Activated effector memory CD4-positive, alpha-beta T cell treated with Interleukin-2 at 50 U/mL for 16 hours (primary cell): ENCODE measurements around the gene DTNB.
"Not testable (repeated sequence)": the region's sequence is repeated elsewhere in the genome, so short reads cannot be mapped to it uniquely, and the experiment has no call there.

Experiments
- DNase-seq: peaks from one replicate; pipeline ENCODE4 v3.0.0-alpha.2; 2020

DTNB gene

DNA sequence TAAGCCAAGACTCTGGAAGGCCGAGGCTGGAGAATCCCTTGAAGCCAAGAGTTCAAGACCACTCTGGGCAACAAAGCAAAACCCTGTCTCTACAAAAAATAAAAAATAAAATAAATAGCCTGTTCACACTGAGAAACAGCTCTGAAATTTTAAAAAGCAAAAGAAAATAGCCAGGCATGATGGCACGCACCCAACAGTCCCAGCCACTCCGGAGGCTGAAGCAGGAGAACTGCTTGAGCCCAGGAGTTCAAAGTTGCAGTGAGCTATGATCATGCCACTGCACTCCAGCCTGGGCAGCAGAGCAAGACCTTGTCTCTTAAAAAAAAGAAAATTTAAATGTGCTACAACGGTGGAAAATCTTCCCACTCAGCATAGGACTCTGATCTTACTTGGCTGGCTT, 52.7 kb downstream of the DTNB start:
- no peak for DNase-seq

- DNase-seq, result no peak
These were observed 53.3 kb downstream of the DTNB start for GRCh38 chr2:25620077-25620476.

DNA sequence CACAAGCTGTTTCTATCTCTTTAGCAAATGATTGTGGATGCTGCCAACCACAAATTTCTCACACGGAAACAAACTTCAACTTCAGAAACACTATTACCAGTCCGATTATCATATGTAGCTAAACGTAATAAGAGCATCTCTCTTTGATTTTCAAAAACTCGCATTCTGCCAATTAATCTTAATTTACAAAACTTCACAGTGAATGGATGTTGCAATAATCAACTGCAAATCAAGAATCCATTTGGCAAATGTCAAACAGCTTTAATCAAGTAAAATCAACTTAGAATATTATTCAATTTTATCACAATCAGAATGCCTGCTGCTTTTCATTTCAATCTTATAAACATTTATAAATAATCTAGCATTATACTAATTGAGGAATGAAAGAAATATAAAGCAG, 54.2 kb downstream of the DTNB start:
- DNase-seq, result no peak

- no peak for DNase-seq
These were observed 54.7 kb downstream of the DTNB start for GRCh38 chr2:25618676-25619075.

- DNase-seq, result no peak
These were observed 55.3 kb downstream of the DTNB start for GRCh38 chr2:25617948-25618646.

- no peak for DNase-seq
These were observed 57.5 kb downstream of the DTNB start for GRCh38 chr2:25615920-25616319.

DNA sequence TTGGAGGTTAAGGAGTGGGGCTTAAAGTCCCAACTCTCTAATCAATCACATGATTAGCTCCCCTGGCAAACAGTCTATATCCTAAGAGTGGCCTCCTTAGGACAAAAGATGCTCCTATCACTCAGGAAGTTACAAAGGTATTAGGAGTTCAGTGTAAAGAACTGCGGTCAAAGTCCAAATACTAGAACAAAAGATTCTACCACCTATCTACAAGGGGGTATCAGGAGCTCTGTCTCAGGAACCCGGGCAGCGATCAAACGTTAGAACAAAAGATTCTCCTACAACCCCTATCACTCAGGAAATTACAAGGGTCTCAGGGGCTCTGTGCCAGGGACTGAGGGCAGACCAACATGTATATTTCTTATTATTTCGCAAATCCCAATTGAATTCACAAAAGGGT, 58.0 kb downstream of the DTNB start:
- DNase-seq, result no peak

DNA sequence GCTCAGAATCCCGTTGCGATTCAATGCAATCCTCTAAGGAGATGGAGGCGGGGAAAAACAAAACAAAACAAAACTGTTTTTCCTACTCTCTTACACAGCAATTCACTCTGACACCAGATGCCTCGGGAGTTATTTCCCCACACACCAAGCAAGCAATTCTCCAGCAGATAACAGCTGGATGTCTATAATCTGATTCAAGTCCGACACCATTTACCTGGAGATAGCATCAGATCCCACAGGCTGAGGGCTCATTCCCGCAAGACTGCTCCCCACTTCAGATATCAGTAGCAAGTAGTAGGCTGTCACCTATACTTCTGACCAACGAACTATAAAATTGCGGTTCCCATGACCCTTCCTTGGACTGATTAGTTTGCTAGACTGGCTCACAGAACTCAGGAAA, 58.7 kb downstream of the DTNB start:
- DNase-seq, result no peak

GRCh38 chr2:25608718-25609117, 64.7 kb downstream of the DTNB start:
- no peak for DNase-seq

GRCh38 chr2:25606892-25607291, 66.5 kb downstream of the DTNB start:
- no peak for DNase-seq

- no peak for DNase-seq
These were observed 71.0 kb downstream of the DTNB start for GRCh38 chr2:25602333-25602723.

DNA sequence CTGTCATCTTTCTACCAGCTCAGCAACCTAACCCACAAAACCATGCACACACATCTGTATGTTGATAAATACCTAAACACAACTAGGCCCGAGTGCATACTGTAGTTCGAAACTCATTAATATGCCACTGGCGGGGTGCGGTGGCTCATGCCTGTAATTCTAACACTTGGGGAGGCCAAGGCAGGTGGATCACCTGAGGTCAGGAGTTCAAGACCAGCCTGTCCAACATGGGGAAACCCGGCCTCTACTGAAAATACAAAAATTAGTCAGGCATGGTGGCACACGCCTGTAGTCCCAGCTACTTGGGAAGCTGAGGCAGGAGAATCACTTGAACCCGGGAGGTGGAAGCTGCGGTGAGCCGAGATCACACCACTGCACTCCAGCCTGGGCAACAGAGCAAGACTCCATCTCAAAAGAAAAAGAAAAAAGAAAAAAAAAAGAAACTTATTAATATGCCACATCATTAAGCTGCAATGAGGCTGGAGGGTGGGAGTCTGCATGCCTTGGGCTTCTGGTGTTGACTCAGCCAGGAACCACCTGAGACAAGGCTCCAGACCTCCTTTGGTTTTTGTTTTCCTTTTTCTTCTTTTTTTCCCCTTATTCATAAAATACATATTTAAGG, 71.6 kb downstream of the DTNB start:
- not testable (repeated sequence) for DNase-seq

- no peak for DNase-seq
These were observed 74.5 kb downstream of the DTNB start for GRCh38 chr2:25598911-25599310.

- DNase-seq, result no peak
These were observed 75.0 kb downstream of the DTNB start for GRCh38 chr2:25598332-25598731.

DNA sequence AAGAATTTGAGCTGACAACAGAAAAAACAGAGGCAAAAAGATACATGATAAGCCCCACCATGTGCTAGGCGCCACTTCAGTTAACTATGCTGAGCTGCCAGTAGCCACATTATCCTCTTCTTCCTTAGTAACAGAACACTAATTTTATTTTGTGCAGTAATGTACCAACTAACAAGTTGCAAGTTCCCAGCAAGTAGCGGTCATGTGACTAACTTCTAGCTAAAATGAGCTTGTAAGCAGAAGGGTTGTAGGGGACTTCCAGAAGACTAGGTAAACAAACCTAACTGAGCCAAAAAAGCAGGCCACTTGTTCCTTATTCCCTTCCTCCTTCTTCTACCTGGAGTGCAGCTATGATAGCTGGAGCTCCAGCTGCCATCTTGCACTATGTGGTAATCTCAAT, 75.5 kb downstream of the DTNB start:
- no peak for DNase-seq

DNA sequence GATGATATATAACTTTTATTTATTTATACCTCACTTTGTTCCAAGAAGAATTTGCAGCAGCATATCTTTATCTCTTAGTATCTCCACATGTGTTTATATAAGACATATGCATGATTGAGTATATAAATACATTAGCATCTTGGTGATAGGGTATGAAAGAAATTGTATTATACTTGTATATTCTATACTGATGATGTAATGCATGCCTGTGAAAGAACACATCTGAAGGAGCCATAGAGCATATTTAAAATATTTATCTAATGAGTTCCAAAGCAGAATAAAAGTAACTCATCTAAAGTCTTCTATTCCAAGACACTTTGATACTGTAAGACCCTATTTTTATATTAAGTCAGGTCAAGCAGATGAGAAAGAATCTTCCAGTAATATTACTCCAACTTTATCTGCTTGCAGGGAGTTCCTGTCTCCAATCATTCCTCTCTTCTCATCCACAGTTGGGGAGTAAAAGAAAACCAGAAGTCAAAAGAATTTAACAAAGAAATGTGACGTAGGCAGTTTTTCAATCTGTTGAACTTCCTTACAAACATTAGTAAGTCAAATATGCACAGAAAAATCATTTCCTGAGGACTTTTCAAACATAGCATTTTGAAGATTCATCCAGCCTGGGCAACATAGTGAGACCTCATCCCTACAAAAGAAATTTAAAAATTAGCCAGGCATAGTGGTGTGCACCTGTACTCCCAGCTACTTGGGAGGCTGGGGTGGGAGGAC, 76.7 kb downstream of the DTNB start:
- DNase-seq, result no peak

DNA sequence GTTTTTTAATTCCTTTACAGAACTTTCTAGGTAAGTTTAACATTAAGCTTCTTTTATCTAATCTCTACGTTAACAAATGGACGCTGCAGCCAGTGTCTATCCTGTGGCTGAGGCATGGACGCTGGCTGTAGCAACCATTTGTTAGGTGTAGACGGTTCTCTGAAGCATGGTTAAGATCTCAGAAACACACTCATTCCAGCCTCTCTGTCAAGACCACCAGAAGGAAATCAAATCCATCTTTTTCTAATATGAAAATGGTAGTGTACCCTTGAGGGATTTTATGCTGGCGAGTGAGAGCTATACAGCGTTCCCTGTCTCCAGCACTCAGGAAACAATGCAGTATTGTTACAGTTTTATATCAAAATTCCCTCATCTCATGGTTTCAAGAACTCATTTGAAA, 78.0 kb downstream of the DTNB start:
- no peak for DNase-seq

DNA sequence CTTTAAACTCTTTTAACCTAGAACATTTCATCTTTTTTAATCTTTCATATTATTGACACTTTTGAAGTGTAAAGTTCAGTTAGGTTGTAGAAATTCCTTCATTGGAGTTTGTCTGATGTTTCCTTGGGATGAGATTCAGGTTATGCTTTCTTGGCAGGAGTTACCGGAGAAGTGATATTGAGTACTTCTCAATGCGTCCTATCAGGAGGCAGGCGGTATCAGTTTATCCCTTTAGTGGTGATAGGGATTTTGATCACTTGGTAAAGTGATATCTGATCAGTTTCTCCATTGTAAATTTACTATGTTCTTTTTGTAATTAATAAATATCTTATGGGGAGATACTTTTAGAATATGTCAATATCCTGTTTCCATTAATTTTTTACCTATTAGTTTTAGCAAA, 78.4 kb downstream of the DTNB start:
- DNase-seq, result no peak

- DNase-seq, result no peak
These were observed 80.5 kb downstream of the DTNB start for GRCh38 chr2:25592766-25593292.

- DNase-seq, result no peak
These were observed 82.4 kb downstream of the DTNB start for GRCh38 chr2:25590921-25591505.

GRCh38 chr2:25589676-25590205, 83.6 kb downstream of the DTNB start:
- no peak for DNase-seq

DNA sequence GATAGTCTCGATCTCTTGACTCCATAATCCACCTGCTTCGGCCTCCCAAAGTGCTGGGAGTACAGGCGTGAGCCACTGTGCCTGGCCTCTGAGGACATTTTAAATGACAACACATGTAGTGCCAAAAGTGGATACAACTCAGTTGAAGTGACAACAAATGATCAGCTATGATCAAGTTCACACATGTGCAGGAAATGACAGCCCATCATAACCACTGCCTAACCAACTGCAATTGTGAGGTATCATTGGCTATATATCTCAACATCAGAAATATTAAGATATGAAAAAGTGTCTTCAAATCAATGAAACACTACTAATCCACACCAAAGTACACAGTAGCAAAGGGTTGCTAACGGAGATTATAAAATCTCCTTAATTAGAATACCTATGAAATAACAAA, 84.8 kb downstream of the DTNB start:
- DNase-seq, result no peak

DNA sequence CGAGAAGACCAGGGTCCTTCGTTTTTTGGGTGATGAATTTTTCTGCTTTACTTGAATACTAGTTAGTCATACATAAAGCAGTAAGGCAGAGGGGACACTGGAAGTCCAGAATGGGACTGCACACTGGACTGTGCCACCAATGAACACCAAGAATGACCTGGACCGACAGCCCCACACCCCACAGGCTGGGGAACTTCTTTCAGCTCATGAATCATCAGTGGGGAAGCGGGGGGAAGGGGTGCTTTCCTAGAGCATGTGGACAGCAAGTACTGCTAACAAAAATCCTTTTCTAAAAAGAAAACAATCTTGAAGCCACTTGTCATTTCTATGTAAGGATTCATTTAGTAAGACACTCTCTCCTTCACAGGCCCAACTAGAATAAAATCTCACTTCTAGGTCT, 86.0 kb downstream of the DTNB start:
- DNase-seq, result no peak
